KMS-11 (cell line): ENCODE data around the gene BCL2L13.
A peak's percentile ranks its signal among the peaks of the same experiment; 100 is the strongest.

Experiments used
- H2AFZ ChIP-seq: fragments of 200-600 bp; sonication (generic); 2 replicates; pipeline ENCODE4 v1.6.1; 2016; ENCODE audit warnings: antibody characterized with exemption, mixed run types, low read depth
- H3K27ac ChIP-seq: fragments of 200-600 bp; sonication (generic); 2 replicates; pipeline ENCODE4 v1.6.1; 2016; ENCODE audit warnings: mild to moderate bottlenecking, mixed run types
- H3K27me3 ChIP-seq: fragments of 200-600 bp; sonication (generic); 2 replicates; pipeline ENCODE4 v1.6.1; 2017; ENCODE audit warnings: mild to moderate bottlenecking, low read depth, mixed run types, moderate library complexity; ENCODE audit not compliant: insufficient read depth
- H3K36me3 ChIP-seq: fragments of 200-600 bp; sonication (generic); 2 replicates; pipeline ENCODE4 v1.6.1; 2017; ENCODE audit warnings: mild to moderate bottlenecking, mixed run types; ENCODE audit not compliant: insufficient read depth
- H3K4me1 ChIP-seq: fragments of 200-600 bp; sonication (generic); 2 replicates; pipeline ENCODE4 v1.6.1; 2016; ENCODE audit warnings: mild to moderate bottlenecking, low read depth, mixed run types; ENCODE audit not compliant: poor library complexity, severe bottlenecking
- H3K4me2 ChIP-seq: fragments of 200-600 bp; sonication (generic); 2 replicates; pipeline ENCODE4 v1.7.0; 2016; ENCODE audit warnings: mild to moderate bottlenecking, mixed run types
- H3K4me3 ChIP-seq: fragments of 200-600 bp; sonication (generic); IDR thresholded peaks from 2 replicates; pipeline ENCODE4 v1.6.1; 2017; ENCODE audit warnings: low read depth, low read length, mixed read lengths; ENCODE audit not compliant: insufficient read depth
- H3K79me2 ChIP-seq: fragments of 200-600 bp; sonication (generic); 2 replicates; pipeline ENCODE4 v1.6.1; 2016; ENCODE audit warnings: low read depth, mixed run types; ENCODE audit not compliant: insufficient read depth
- H3K9ac ChIP-seq: fragments of 200-600 bp; sonication (generic); 2 replicates; pipeline ENCODE4 v1.6.1; 2016; ENCODE audit warnings: mild to moderate bottlenecking, mixed run types
- H4K20me1 ChIP-seq: fragments of 200-600 bp; sonication (generic); 2 replicates; pipeline ENCODE4 v1.6.1; 2016; ENCODE audit warnings: mild to moderate bottlenecking, mixed run types; ENCODE audit not compliant: insufficient read depth
- CTCF ChIP-seq: fragments of 200-600 bp; sonication (generic); conservative IDR thresholded peaks from 2 replicates; pipeline ENCODE4 v1.6.1; 2017; ENCODE audit warnings: low read depth, mild to moderate bottlenecking, antibody characterized with exemption, low read length, moderate library complexity, mixed read lengths

Gene BCL2L13

GRCh38 chr22:17774926-17775685, 136.5 kb downstream of the BCL2L13 start:
- peaks cover 20% of the 10 kb centered on the region; the same call in 1 of the 2 replicates for H4K20me1 ChIP-seq
- H3K4me1 ChIP-seq, result peaks cover 63% of the 10 kb centered on the region
- peak overlapping the region; percentile 61; the same call in 1 of the 2 replicates for H2AFZ ChIP-seq
- no peak for TF ChIP-seq CTCF
- peak overlapping the region; percentile 85; the same call in 1 of the 2 replicates for H3K9ac ChIP-seq
- H3K4me3 ChIP-seq, result no peak overlapping the region
- peak overlapping the region; percentile 98 for H3K4me2 ChIP-seq
- H3K36me3 ChIP-seq, result no peaks in the 10 kb centered on the region
- no peaks in the 10 kb centered on the region for H3K27me3 ChIP-seq
- no peak overlapping the region for H3K27ac ChIP-seq
- peaks cover 59% of the 10 kb centered on the region for H3K79me2 ChIP-seq

- H3K27me3 ChIP-seq, result no peaks in the 10 kb centered on the region
- peaks cover 71% of the 10 kb centered on the region for H3K4me1 ChIP-seq
- H3K79me2 ChIP-seq, result peaks cover 51% of the 10 kb centered on the region
- H3K4me2 ChIP-seq, result peak overlapping the region; percentile 94; the same call in 1 of the 2 replicates
- H3K36me3 ChIP-seq, result no peaks in the 10 kb centered on the region
- no peak overlapping the region for H3K4me3 ChIP-seq
- H3K9ac ChIP-seq, result peak overlapping the region; percentile 92; the same call in 1 of the 2 replicates
- peak overlapping the region; percentile 95; the same call in 1 of the 2 replicates for H3K27ac ChIP-seq
- peaks cover 17% of the 10 kb centered on the region; the same call in 1 of the 2 replicates for H4K20me1 ChIP-seq
- H2AFZ ChIP-seq, result no peak overlapping the region
- no peak for TF ChIP-seq CTCF
Observed at GRCh38 chr22:17775781-17776465, 137.4 kb downstream of the BCL2L13 start.

- no peak for TF ChIP-seq CTCF
- Histone ChIP-seq H3K79me2 (peaks cover 39% of the 10 kb centered on the region), H3K4me3 (no peak overlapping the region), H4K20me1 (peaks cover 8% of the 10 kb centered on the region; the same call in 1 of the 2 replicates), H3K4me2 (peak overlapping the region; percentile 94), H2AFZ (peak overlapping the region; percentile 78), H3K36me3 (no peaks in the 10 kb centered on the region), H3K4me1 (peaks cover 74% of the 10 kb centered on the region), H3K9ac (peak overlapping the region; percentile 92), H3K27me3 (no peaks in the 10 kb centered on the region), H3K27ac (peak overlapping the region; percentile 95)
Observed at GRCh38 chr22:17777005-17777716, 138.6 kb downstream of the BCL2L13 start.

- no peak for TF ChIP-seq CTCF
- peaks cover 8% of the 10 kb centered on the region; the same call in 1 of the 2 replicates for H4K20me1 ChIP-seq
- no peaks in the 10 kb centered on the region for H3K36me3 ChIP-seq
- no peak overlapping the region for H3K4me3 ChIP-seq
- H3K4me1 ChIP-seq, result peaks cover 76% of the 10 kb centered on the region
- H3K4me2 ChIP-seq, result peak overlapping the region; percentile 94
- peaks cover 34% of the 10 kb centered on the region for H3K79me2 ChIP-seq
- peak overlapping the region; percentile 92 for H3K9ac ChIP-seq
- H2AFZ ChIP-seq, result peak overlapping the region; percentile 78
- peak overlapping the region; percentile 95 for H3K27ac ChIP-seq
- no peaks in the 10 kb centered on the region for H3K27me3 ChIP-seq
Observed at GRCh38 chr22:17777717-17778044, 139.1 kb downstream of the BCL2L13 start.
